ENCODE results near the gene SMAD1.

The SMAD1 gene

GRCh38 chr4:145490361-145490760, 8.7 kb downstream of the SMAD1 start:
- H3K23ac ChIP-seq (ENCODE audit: low read length), result no peak overlapping the region

GRCh38 chr4:145490796-145491195, 9.1 kb downstream of the SMAD1 start:
- H3K4me1 ChIP-seq (ENCODE audit: control insufficient read depth, low read depth, low read length), result peaks cover 10% of the 10 kb centered on the region
- H3K23ac ChIP-seq (ENCODE audit: low read length), result no peak overlapping the region

More at GRCh38 chr4:145490361-145490760, 8.7 kb downstream of the SMAD1 start:
- H3K27ac ChIP-seq (ENCODE audit: low read depth, low read length), result no peak overlapping the region
- no peak overlapping the region for H4K8ac ChIP-seq (ENCODE audit: low read depth, low read length)
- H3K4me1 ChIP-seq (ENCODE audit: control insufficient read depth, low read depth, low read length), result peaks cover 10% of the 10 kb centered on the region
- H2BK15ac ChIP-seq (replicated peaks; ENCODE audit: low read depth), result no peak overlapping the region
- DNase-seq, result peak; percentile 61
- H3K56ac ChIP-seq (ENCODE audit: low read length), result no peak overlapping the region
- no peaks in the 10 kb centered on the region for H3K36me3 ChIP-seq (ENCODE audit: control insufficient read depth, insufficient read depth, low read length)
- no peak overlapping the region for H3K18ac ChIP-seq (ENCODE audit: low read length)
- no peak overlapping the region for H3K9ac ChIP-seq (ENCODE audit: low read length)
- H3K4ac ChIP-seq (ENCODE audit: low read depth, low read length), result no peak overlapping the region
- H2BK5ac ChIP-seq (ENCODE audit: low read length), result no peak overlapping the region
- no CpG with 5 or more reads among the region's 1 CpG for WGBS (ENCODE audit: extremely low coverage, insufficient coverage, low lambda C conversion rate)
- peaks cover 29% of the 10 kb centered on the region for H3K79me2 ChIP-seq (ENCODE audit: control insufficient read depth, insufficient read depth, low read length)
- H2AK5ac ChIP-seq (ENCODE audit: low read length), result no peak overlapping the region
- no peak overlapping the region for H2BK120ac ChIP-seq (ENCODE audit: low read depth, low read length)
- peaks cover 14% of the 10 kb centered on the region for H3K79me1 ChIP-seq (ENCODE audit: low read length)
- no peaks in the 10 kb centered on the region for H3K27me3 ChIP-seq (ENCODE audit: insufficient read depth, low read length, poor library complexity)
- no peak overlapping the region for H3K4me3 ChIP-seq (ENCODE audit: low read length)
- no peak overlapping the region for H4K5ac ChIP-seq (ENCODE audit: low read length)
- no peak overlapping the region for H3K4me2 ChIP-seq (ENCODE audit: low read length)

GRCh38 chr4:145492376-145492775, 10.7 kb downstream of the SMAD1 start:
- Histone ChIP-seq H3K18ac (ENCODE audit: low read length) (no peak overlapping the region), H3K27me3 (ENCODE audit: insufficient read depth, low read length, poor library complexity) (no peaks in the 10 kb centered on the region), H3K36me3 (ENCODE audit: control insufficient read depth, insufficient read depth, low read length) (no peaks in the 10 kb centered on the region), H3K4me3 (ENCODE audit: low read length) (no peak overlapping the region), H4K8ac (ENCODE audit: low read depth, low read length) (no peak overlapping the region), H3K56ac (ENCODE audit: low read length) (no peak overlapping the region), H4K5ac (ENCODE audit: low read length) (no peak overlapping the region), H3K79me1 (ENCODE audit: low read length) (peaks cover 17% of the 10 kb centered on the region), H3K4me2 (ENCODE audit: low read length) (no peak overlapping the region), H3K79me2 (ENCODE audit: control insufficient read depth, insufficient read depth, low read length) (peaks cover 27% of the 10 kb centered on the region), H2AK5ac (ENCODE audit: low read length) (no peak overlapping the region), H2BK15ac (replicated peaks; ENCODE audit: low read depth) (no peak overlapping the region), H3K27ac (ENCODE audit: low read depth, low read length) (no peak overlapping the region), H3K4me1 (ENCODE audit: control insufficient read depth, low read depth, low read length) (peaks cover 10% of the 10 kb centered on the region), H3K4ac (ENCODE audit: low read depth, low read length) (no peak overlapping the region), H2BK120ac (ENCODE audit: low read depth, low read length) (no peak overlapping the region), H3K9ac (ENCODE audit: low read length) (no peak overlapping the region), H2BK5ac (ENCODE audit: low read length) (no peak overlapping the region), H3K23ac (ENCODE audit: low read length) (no peak overlapping the region)
- WGBS (ENCODE audit: extremely low coverage, insufficient coverage, low lambda C conversion rate), result no CpG with 5 or more reads among the region's 3 CpGs
- DNase-seq, result peak; percentile 36

More at GRCh38 chr4:145490796-145491195, 9.1 kb downstream of the SMAD1 start:
- Histone ChIP-seq H2BK5ac (ENCODE audit: low read length) (no peak overlapping the region), H2BK15ac (replicated peaks; ENCODE audit: low read depth) (no peak overlapping the region), H3K18ac (ENCODE audit: low read length) (no peak overlapping the region), H2AK5ac (ENCODE audit: low read length) (no peak overlapping the region), H4K5ac (ENCODE audit: low read length) (no peak overlapping the region), H3K27ac (ENCODE audit: low read depth, low read length) (no peak overlapping the region), H3K79me2 (ENCODE audit: control insufficient read depth, insufficient read depth, low read length) (peaks cover 28% of the 10 kb centered on the region), H3K4me2 (ENCODE audit: low read length) (no peak overlapping the region), H3K79me1 (ENCODE audit: low read length) (peaks cover 14% of the 10 kb centered on the region), H3K56ac (ENCODE audit: low read length) (no peak overlapping the region), H4K8ac (ENCODE audit: low read depth, low read length) (no peak overlapping the region), H3K9ac (ENCODE audit: low read length) (no peak overlapping the region), H3K4ac (ENCODE audit: low read depth, low read length) (no peak overlapping the region), H3K27me3 (ENCODE audit: insufficient read depth, low read length, poor library complexity) (no peaks in the 10 kb centered on the region), H2BK120ac (ENCODE audit: low read depth, low read length) (no peak overlapping the region), H3K4me3 (ENCODE audit: low read length) (no peak overlapping the region), H3K36me3 (ENCODE audit: control insufficient read depth, insufficient read depth, low read length) (no peaks in the 10 kb centered on the region)
- DNase-seq, result no peak
- WGBS (ENCODE audit: extremely low coverage, insufficient coverage, low lambda C conversion rate), result no CpG with 5 or more reads among the region's 1 CpG

- H3K36me3 ChIP-seq (ENCODE audit: control insufficient read depth, insufficient read depth, low read length), result no peaks in the 10 kb centered on the region
- no peak overlapping the region for H3K18ac ChIP-seq (ENCODE audit: low read length)
- peak overlapping the region; percentile 18 for H3K56ac ChIP-seq (ENCODE audit: low read length)
- no peak for DNase-seq
- no CpG with 5 or more reads among the region's 2 CpGs for WGBS (ENCODE audit: extremely low coverage, insufficient coverage, low lambda C conversion rate)
- H3K4me1 ChIP-seq (ENCODE audit: control insufficient read depth, low read depth, low read length), result peaks cover 10% of the 10 kb centered on the region
- H3K9ac ChIP-seq (ENCODE audit: low read length), result no peak overlapping the region
- no peak overlapping the region for H3K4me2 ChIP-seq (ENCODE audit: low read length)
- H3K23ac ChIP-seq (ENCODE audit: low read length), result no peak overlapping the region
- no peak overlapping the region for H3K27ac ChIP-seq (ENCODE audit: low read depth, low read length)
- H3K4ac ChIP-seq (ENCODE audit: low read depth, low read length), result no peak overlapping the region
- no peak overlapping the region for H2BK5ac ChIP-seq (ENCODE audit: low read length)
- H4K5ac ChIP-seq (ENCODE audit: low read length), result no peak overlapping the region
- H2BK15ac ChIP-seq (replicated peaks; ENCODE audit: low read depth), result no peak overlapping the region
- H3K79me2 ChIP-seq (ENCODE audit: control insufficient read depth, insufficient read depth, low read length), result peaks cover 25% of the 10 kb centered on the region
- H3K27me3 ChIP-seq (ENCODE audit: insufficient read depth, low read length, poor library complexity), result no peaks in the 10 kb centered on the region
- H2AK5ac ChIP-seq (ENCODE audit: low read length), result no peak overlapping the region
- no peak overlapping the region for H3K4me3 ChIP-seq (ENCODE audit: low read length)
- no peak overlapping the region for H4K8ac ChIP-seq (ENCODE audit: low read depth, low read length)
- H3K79me1 ChIP-seq (ENCODE audit: low read length), result peaks cover 17% of the 10 kb centered on the region
- no peak overlapping the region for H2BK120ac ChIP-seq (ENCODE audit: low read depth, low read length)
These were observed 11.5 kb downstream of the SMAD1 start for GRCh38 chr4:145493166-145493565.

GRCh38 chr4:145494666-145495270, 13.1 kb downstream of the SMAD1 start:
- H3K23ac ChIP-seq (ENCODE audit: low read length), result no peak overlapping the region
- no peak overlapping the region for H2AK5ac ChIP-seq (ENCODE audit: low read length)
- no peak overlapping the region for H3K4ac ChIP-seq (ENCODE audit: low read depth, low read length)
- H4K8ac ChIP-seq (ENCODE audit: low read depth, low read length), result no peak overlapping the region
- no peak overlapping the region for H3K18ac ChIP-seq (ENCODE audit: low read length)
- H4K5ac ChIP-seq (ENCODE audit: low read length), result no peak overlapping the region
- WGBS (ENCODE audit: extremely low coverage, insufficient coverage, low lambda C conversion rate), result no CpG with 5 or more reads among the region's 4 CpGs
- H3K9ac ChIP-seq (ENCODE audit: low read length), result no peak overlapping the region
- DNase-seq, result no peak
- peaks cover 19% of the 10 kb centered on the region for H3K79me2 ChIP-seq (ENCODE audit: control insufficient read depth, insufficient read depth, low read length)
- no peak overlapping the region for H3K56ac ChIP-seq (ENCODE audit: low read length)
- H2BK120ac ChIP-seq (ENCODE audit: low read depth, low read length), result no peak overlapping the region
- H3K4me1 ChIP-seq (ENCODE audit: control insufficient read depth, low read depth, low read length), result peaks cover 10% of the 10 kb centered on the region
- H3K79me1 ChIP-seq (ENCODE audit: low read length), result peaks cover 11% of the 10 kb centered on the region
- H3K36me3 ChIP-seq (ENCODE audit: control insufficient read depth, insufficient read depth, low read length), result no peaks in the 10 kb centered on the region
- H3K27me3 ChIP-seq (ENCODE audit: insufficient read depth, low read length, poor library complexity), result no peaks in the 10 kb centered on the region
- H3K4me3 ChIP-seq (ENCODE audit: low read length), result no peak overlapping the region
- no peak overlapping the region for H2BK15ac ChIP-seq (replicated peaks; ENCODE audit: low read depth)
- H3K4me2 ChIP-seq (ENCODE audit: low read length), result no peak overlapping the region
- H2BK5ac ChIP-seq (ENCODE audit: low read length), result no peak overlapping the region
- H3K27ac ChIP-seq (ENCODE audit: low read depth, low read length), result no peak overlapping the region

GRCh38 chr4:145496292-145496691, 14.6 kb downstream of the SMAD1 start:
- Histone ChIP-seq H4K8ac (ENCODE audit: low read depth, low read length) (no peak overlapping the region), H3K4me3 (ENCODE audit: low read length) (no peak overlapping the region), H3K56ac (ENCODE audit: low read length) (no peak overlapping the region), H4K5ac (ENCODE audit: low read length) (no peak overlapping the region), H2BK120ac (ENCODE audit: low read depth, low read length) (no peak overlapping the region), H3K79me1 (ENCODE audit: low read length) (peaks cover 12% of the 10 kb centered on the region), H2BK5ac (ENCODE audit: low read length) (no peak overlapping the region), H2AK5ac (ENCODE audit: low read length) (no peak overlapping the region), H2BK15ac (replicated peaks; ENCODE audit: low read depth) (no peak overlapping the region), H3K27ac (ENCODE audit: low read depth, low read length) (no peak overlapping the region), H3K4me2 (ENCODE audit: low read length) (no peak overlapping the region), H3K18ac (ENCODE audit: low read length) (no peak overlapping the region), H3K4me1 (ENCODE audit: control insufficient read depth, low read depth, low read length) (peaks cover 7% of the 10 kb centered on the region), H3K27me3 (ENCODE audit: insufficient read depth, low read length, poor library complexity) (no peaks in the 10 kb centered on the region), H3K36me3 (ENCODE audit: control insufficient read depth, insufficient read depth, low read length) (no peaks in the 10 kb centered on the region), H3K79me2 (ENCODE audit: control insufficient read depth, insufficient read depth, low read length) (peaks cover 17% of the 10 kb centered on the region), H3K9ac (ENCODE audit: low read length) (no peak overlapping the region), H3K23ac (ENCODE audit: low read length) (no peak overlapping the region), H3K4ac (ENCODE audit: low read depth, low read length) (no peak overlapping the region)
- no peak for DNase-seq
- 100% methylated on average over 1 of the region's 5 CpGs for WGBS (ENCODE audit: extremely low coverage, insufficient coverage, low lambda C conversion rate)
